Measurements from ENCODE around the gene DNAJB6.
A peak's percentile ranks its signal among the peaks of the same experiment; 100 is the strongest.

DNAJB6 gene

GRCh38 chr7:157336383-157337315 lies at the start of gene DNAJB6:
Gene DNAJB6, plus strand, starts transcription at chr7:157337004. Its CDS starts 21,569 bp downstream, at chr7:157358573.
- DNase-seq: peak; percentile 99

GRCh38 chr7:157291404-157292080 lies 45.3 kb upstream of the DNAJB6 start:
- no peak for DNase-seq

GRCh38 chr7:157292258-157292657 lies 44.5 kb upstream of the DNAJB6 start:
- no peak for DNase-seq

- DNase-seq: no peak
These were observed 43.9 kb upstream of the DNAJB6 start for GRCh38 chr7:157292770-157293412.

- no peak for DNase-seq
These were observed 43.4 kb upstream of the DNAJB6 start for GRCh38 chr7:157293413-157293788.

- DNase-seq: no peak
These were observed 42.0 kb upstream of the DNAJB6 start for GRCh38 chr7:157294773-157295172.

GRCh38 chr7:157295338-157295737 lies 41.5 kb upstream of the DNAJB6 start:
- no peak for DNase-seq

GRCh38 chr7:157297185-157297584 lies 39.6 kb upstream of the DNAJB6 start:
- no peak for DNase-seq

- no peak for DNase-seq
These were observed 37.5 kb upstream of the DNAJB6 start for GRCh38 chr7:157299317-157299612.

GRCh38 chr7:157299613-157300368 lies 37.0 kb upstream of the DNAJB6 start:
- DNase-seq: no peak

GRCh38 chr7:157300369-157300825 lies 36.4 kb upstream of the DNAJB6 start:
- DNase-seq: no peak

- DNase-seq: peak; percentile 64
These were observed 35.1 kb upstream of the DNAJB6 start for GRCh38 chr7:157301610-157302120.

GRCh38 chr7:157306846-157307838 lies 29.7 kb upstream of the DNAJB6 start:
- DNase-seq: no peak

GRCh38 chr7:157309988-157310668 lies 26.7 kb upstream of the DNAJB6 start:
- DNase-seq: no peak

- DNase-seq: no peak
These were observed 26.1 kb upstream of the DNAJB6 start for GRCh38 chr7:157310676-157311185.

- no peak for DNase-seq
These were observed 23.9 kb upstream of the DNAJB6 start for GRCh38 chr7:157312941-157313340.

- DNase-seq: no peak
These were observed 23.2 kb upstream of the DNAJB6 start for GRCh38 chr7:157313645-157314044.

GRCh38 chr7:157318015-157318706 lies 18.6 kb upstream of the DNAJB6 start:
- no peak for DNase-seq

- DNase-seq: no peak
These were observed 16.2 kb upstream of the DNAJB6 start for GRCh38 chr7:157320608-157320980.

GRCh38 chr7:157323401-157323800 lies 13.4 kb upstream of the DNAJB6 start:
- no peak for DNase-seq

All from activated CD8-positive, alpha-beta memory T cell treated with anti-CD3 and anti-CD28 coated beads, Interleukin-2, amount 50 U/mL, for 48 hours (primary cell).